Activated naive CD8-positive, alpha-beta T cell (primary cell): Measurements from ENCODE around the gene MYO6.

Experiments
- H3K27ac Mint-ChIP-seq: one replicate; pipeline ENCODE4 v1.8.0; 2021; ENCODE audit warnings: mixed read lengths
- H3K27me3 Mint-ChIP-seq: one replicate; pipeline ENCODE4 v1.8.0; 2021; ENCODE audit warnings: mixed read lengths
- H3K36me3 Mint-ChIP-seq: one replicate; pipeline ENCODE4 v1.8.0; 2021; ENCODE audit warnings: mixed read lengths
- H3K4me1 Mint-ChIP-seq: one replicate; pipeline ENCODE4 v1.8.0; 2021; ENCODE audit warnings: low read depth, mixed read lengths
- H3K4me3 Mint-ChIP-seq: one replicate; pipeline ENCODE4 v1.8.0; 2021; ENCODE audit warnings: mild to moderate bottlenecking, mixed read lengths
- H3K9me3 Mint-ChIP-seq: one replicate; pipeline ENCODE4 v1.8.0; 2021; ENCODE audit warnings: low read depth, mixed read lengths

Gene MYO6

GRCh38 chr6:75926293-75927168 lies 177.5 kb downstream of the MYO6 start:
- H3K27me3 Mint-ChIP-seq: peaks cover 5% of the 10 kb centered on the region
- H3K27ac Mint-ChIP-seq: no peak overlapping the region
- no peaks in the 10 kb centered on the region for H3K36me3 Mint-ChIP-seq
- H3K4me1 Mint-ChIP-seq: no peaks in the 10 kb centered on the region
- no peak overlapping the region for H3K4me3 Mint-ChIP-seq
- no peaks in the 10 kb centered on the region for H3K9me3 Mint-ChIP-seq

- H3K4me1 Mint-ChIP-seq: peaks cover 6% of the 10 kb centered on the region
- H3K27ac Mint-ChIP-seq: no peak overlapping the region
- H3K9me3 Mint-ChIP-seq: no peaks in the 10 kb centered on the region
- H3K4me3 Mint-ChIP-seq: no peak overlapping the region
- no peaks in the 10 kb centered on the region for H3K36me3 Mint-ChIP-seq
- peaks cover 15% of the 10 kb centered on the region for H3K27me3 Mint-ChIP-seq
Measured at GRCh38 chr6:75931011-75931680, 182.1 kb downstream of the MYO6 start.

GRCh38 chr6:75932067-75932466 lies 183.0 kb downstream of the MYO6 start:
- Mint-ChIP-seq H3K9me3 (no peaks in the 10 kb centered on the region), H3K4me3 (no peak overlapping the region), H3K36me3 (no peaks in the 10 kb centered on the region), H3K4me1 (peaks cover 6% of the 10 kb centered on the region), H3K27me3 (peaks cover 15% of the 10 kb centered on the region), H3K27ac (no peak overlapping the region)

GRCh38 chr6:75933387-75933975 lies 184.4 kb downstream of the MYO6 start:
- Mint-ChIP-seq H3K9me3 (no peaks in the 10 kb centered on the region), H3K4me3 (no peak overlapping the region), H3K36me3 (no peaks in the 10 kb centered on the region), H3K4me1 (peaks cover 6% of the 10 kb centered on the region), H3K27ac (no peak overlapping the region), H3K27me3 (peaks cover 15% of the 10 kb centered on the region)

GRCh38 chr6:75934643-75935472 lies 185.8 kb downstream of the MYO6 start:
- no peaks in the 10 kb centered on the region for H3K9me3 Mint-ChIP-seq
- H3K27ac Mint-ChIP-seq: no peak overlapping the region
- H3K4me3 Mint-ChIP-seq: peak overlapping the region; percentile 82
- H3K27me3 Mint-ChIP-seq: peaks cover 16% of the 10 kb centered on the region
- peaks cover 6% of the 10 kb centered on the region for H3K4me1 Mint-ChIP-seq
- no peaks in the 10 kb centered on the region for H3K36me3 Mint-ChIP-seq

GRCh38 chr6:75935473-75935793 lies 186.4 kb downstream of the MYO6 start:
- Mint-ChIP-seq H3K4me1 (peaks cover 6% of the 10 kb centered on the region), H3K36me3 (no peaks in the 10 kb centered on the region), H3K27ac (no peak overlapping the region), H3K27me3 (peaks cover 17% of the 10 kb centered on the region), H3K9me3 (no peaks in the 10 kb centered on the region), H3K4me3 (peak overlapping the region; percentile 82)

GRCh38 chr6:75936682-75937081 lies 187.6 kb downstream of the MYO6 start:
- H3K27me3 Mint-ChIP-seq: peaks cover 22% of the 10 kb centered on the region
- H3K36me3 Mint-ChIP-seq: no peaks in the 10 kb centered on the region
- peaks cover 6% of the 10 kb centered on the region for H3K4me1 Mint-ChIP-seq
- no peaks in the 10 kb centered on the region for H3K9me3 Mint-ChIP-seq
- no peak overlapping the region for H3K27ac Mint-ChIP-seq
- H3K4me3 Mint-ChIP-seq: no peak overlapping the region

GRCh38 chr6:75937846-75938245 lies 188.8 kb downstream of the MYO6 start:
- Mint-ChIP-seq H3K27me3 (peaks cover 22% of the 10 kb centered on the region), H3K4me1 (peaks cover 6% of the 10 kb centered on the region), H3K36me3 (no peaks in the 10 kb centered on the region), H3K9me3 (no peaks in the 10 kb centered on the region), H3K4me3 (no peak overlapping the region), H3K27ac (no peak overlapping the region)

GRCh38 chr6:75940564-75940963 lies 191.5 kb downstream of the MYO6 start:
- no peak overlapping the region for H3K4me3 Mint-ChIP-seq
- no peak overlapping the region for H3K27ac Mint-ChIP-seq
- no peaks in the 10 kb centered on the region for H3K36me3 Mint-ChIP-seq
- H3K4me1 Mint-ChIP-seq: no peaks in the 10 kb centered on the region
- no peaks in the 10 kb centered on the region for H3K9me3 Mint-ChIP-seq
- peaks cover 12% of the 10 kb centered on the region for H3K27me3 Mint-ChIP-seq

- Mint-ChIP-seq H3K4me1 (no peaks in the 10 kb centered on the region), H3K27me3 (peaks cover 10% of the 10 kb centered on the region), H3K36me3 (no peaks in the 10 kb centered on the region), H3K9me3 (no peaks in the 10 kb centered on the region), H3K27ac (no peak overlapping the region), H3K4me3 (no peak overlapping the region)
Measured at GRCh38 chr6:75941509-75941908, 192.5 kb downstream of the MYO6 start.

GRCh38 chr6:75943381-75943780 lies 194.3 kb downstream of the MYO6 start:
- H3K4me1 Mint-ChIP-seq: no peaks in the 10 kb centered on the region
- H3K36me3 Mint-ChIP-seq: no peaks in the 10 kb centered on the region
- H3K27me3 Mint-ChIP-seq: peaks cover 10% of the 10 kb centered on the region
- H3K4me3 Mint-ChIP-seq: no peak overlapping the region
- no peak overlapping the region for H3K27ac Mint-ChIP-seq
- no peaks in the 10 kb centered on the region for H3K9me3 Mint-ChIP-seq

GRCh38 chr6:75946146-75946831 lies 197.2 kb downstream of the MYO6 start:
- H3K9me3 Mint-ChIP-seq: no peaks in the 10 kb centered on the region
- no peaks in the 10 kb centered on the region for H3K36me3 Mint-ChIP-seq
- H3K27me3 Mint-ChIP-seq: peaks cover 3% of the 10 kb centered on the region
- no peak overlapping the region for H3K4me3 Mint-ChIP-seq
- H3K27ac Mint-ChIP-seq: no peak overlapping the region
- no peaks in the 10 kb centered on the region for H3K4me1 Mint-ChIP-seq

GRCh38 chr6:75947935-75948334 lies 198.9 kb downstream of the MYO6 start:
- H3K9me3 Mint-ChIP-seq: no peaks in the 10 kb centered on the region
- H3K27me3 Mint-ChIP-seq: peaks cover 3% of the 10 kb centered on the region
- H3K4me1 Mint-ChIP-seq: no peaks in the 10 kb centered on the region
- no peak overlapping the region for H3K4me3 Mint-ChIP-seq
- no peaks in the 10 kb centered on the region for H3K36me3 Mint-ChIP-seq
- H3K27ac Mint-ChIP-seq: no peak overlapping the region

- Mint-ChIP-seq H3K9me3 (no peaks in the 10 kb centered on the region), H3K36me3 (no peaks in the 10 kb centered on the region), H3K4me3 (no peak overlapping the region), H3K27me3 (peaks cover 2% of the 10 kb centered on the region), H3K4me1 (no peaks in the 10 kb centered on the region), H3K27ac (no peak overlapping the region)
Measured at GRCh38 chr6:75952128-75952527, 203.1 kb downstream of the MYO6 start.
